HG03439 (cell line): ENCODE results near the gene RABEPK.
"Not testable (repeated sequence)": the region's sequence is repeated elsewhere in the genome, so short reads cannot be mapped to it uniquely, and the experiment has no call there.

Source experiments
- ATAC-seq: cut with Tn5 transposase; IDR thresholded peaks from one replicate; pipeline ENCODE4 v1.9.1; 2021; ENCODE audit warnings: mild to moderate bottlenecking, moderate library complexity; ENCODE audit not compliant: unreplicated experiment

The RABEPK gene

GRCh38 chr9:125243792-125244260 is 43.5 kb downstream of the RABEPK start:
- ATAC-seq, result no peak

GRCh38 chr9:125246261-125246667 is 45.9 kb downstream of the RABEPK start:
- no peak for ATAC-seq

GRCh38 chr9:125254231-125254630 is 53.9 kb downstream of the RABEPK start:
- ATAC-seq, result no peak

DNA sequence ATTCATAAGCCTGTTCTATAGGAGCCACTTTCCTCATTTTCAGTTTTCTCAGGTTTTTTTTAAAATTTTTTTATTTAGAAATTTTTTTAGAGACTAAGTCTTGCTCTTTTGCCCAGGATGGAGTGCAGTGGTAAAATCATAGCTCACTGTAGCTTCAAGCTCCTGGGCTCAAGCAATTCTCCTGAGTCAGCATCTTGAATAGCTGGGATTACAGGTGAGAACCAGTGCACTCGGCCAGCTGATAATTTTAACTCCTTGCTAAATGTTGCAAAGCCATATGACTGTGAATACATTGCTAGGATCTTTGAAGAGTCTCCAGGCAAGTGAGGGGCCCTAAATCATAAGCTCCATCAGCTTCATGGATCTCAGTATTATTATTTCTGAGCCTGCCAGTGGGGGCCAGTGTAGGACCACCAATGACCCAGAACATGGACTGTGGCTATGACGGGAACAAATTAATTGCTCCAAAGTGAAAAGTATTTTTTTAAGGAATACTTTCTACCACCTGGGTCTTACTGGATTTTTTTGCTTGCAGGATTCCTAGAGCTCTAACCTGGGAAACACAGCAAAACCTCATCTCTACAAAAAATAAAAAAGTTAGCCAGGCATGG is 55.5 kb downstream of the RABEPK start:
- no peak for ATAC-seq

GRCh38 chr9:125258160-125258785 is 57.9 kb downstream of the RABEPK start:
- ATAC-seq, result no peak

- ATAC-seq, result no peak
Observed at GRCh38 chr9:125258832-125259534, 58.6 kb downstream of the RABEPK start.

- ATAC-seq, result no peak
Observed at GRCh38 chr9:125260561-125260960, 60.2 kb downstream of the RABEPK start.

DNA sequence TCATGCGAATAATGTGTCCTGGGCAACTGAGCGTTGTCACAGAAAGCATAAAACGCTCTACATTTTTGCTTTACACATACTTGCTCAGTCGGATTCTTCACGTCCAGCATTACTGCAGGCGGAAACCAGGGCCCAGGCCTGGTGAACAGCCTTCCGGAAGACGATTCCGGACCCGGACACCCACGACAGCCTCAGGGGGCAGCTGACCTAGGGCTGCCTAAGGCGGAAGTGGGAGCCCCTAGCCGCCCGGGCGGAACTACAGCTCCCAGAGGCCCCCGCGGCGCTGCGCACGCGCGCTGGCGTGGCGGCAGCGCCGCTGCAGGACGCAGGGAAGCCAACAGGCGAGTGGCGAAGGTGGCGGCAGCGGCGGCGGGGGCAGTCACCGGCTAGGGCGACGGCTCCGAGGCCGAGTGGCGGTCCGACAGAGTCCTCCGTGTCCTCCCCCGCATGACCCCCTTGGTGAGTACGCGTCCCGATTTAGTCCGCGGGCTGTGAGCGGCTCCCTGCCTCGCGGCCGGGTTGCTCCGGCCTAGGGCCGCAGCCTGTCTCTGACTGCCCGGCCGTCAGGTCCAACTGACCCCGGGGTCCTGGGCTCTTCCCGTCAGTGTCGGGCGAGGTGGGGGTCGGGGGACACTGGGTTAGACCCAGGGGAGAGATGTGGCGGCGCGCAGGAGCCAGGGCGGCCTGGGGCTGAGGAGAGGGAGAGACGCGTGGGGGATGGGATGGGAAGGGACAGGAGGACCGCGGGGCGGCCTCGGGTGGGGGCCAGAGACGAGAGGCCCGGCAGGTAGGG is 61.4 kb downstream of the RABEPK start, which contains the start of gene GAPVD1:
Gene GAPVD1 (plus strand): TSS at position 326 of the 793 bp plus-strand sequence. CDS start 37,096 bp downstream, outside the sequence.
- ATAC-seq, result peak; percentile 90

DNA sequence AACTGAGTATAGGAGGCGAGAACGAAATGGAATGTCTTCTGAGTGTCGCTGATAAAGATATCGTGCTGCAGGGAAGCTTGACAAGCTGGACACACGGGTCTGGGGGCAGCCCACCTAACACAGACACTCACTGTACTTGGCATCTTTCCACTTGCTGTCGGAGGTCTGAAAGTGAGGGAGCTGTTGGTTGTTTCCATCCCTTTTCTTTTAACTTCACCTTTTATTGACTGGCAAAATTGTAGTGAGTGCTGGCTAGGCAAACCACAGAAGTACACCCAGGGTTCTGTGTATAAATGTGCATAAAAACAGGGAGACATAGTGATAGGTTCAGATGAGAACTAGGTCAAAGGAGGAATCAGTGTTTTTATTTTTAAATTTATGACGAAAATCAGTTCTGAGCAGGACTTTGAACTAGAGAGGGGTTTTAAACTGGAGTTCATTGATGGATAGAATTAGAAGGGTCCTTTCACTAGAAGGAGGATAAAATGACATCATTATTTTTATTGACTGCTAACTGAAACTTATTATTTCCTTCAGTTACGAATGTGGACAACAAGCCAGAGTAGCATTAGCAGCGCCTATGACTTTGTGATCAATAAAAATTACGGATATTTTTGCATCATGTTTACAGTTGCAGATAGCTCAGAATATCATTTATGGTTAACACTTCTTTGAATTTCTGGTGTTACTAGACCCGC is 62.1 kb downstream of the RABEPK start:
- no peak for ATAC-seq

DNA sequence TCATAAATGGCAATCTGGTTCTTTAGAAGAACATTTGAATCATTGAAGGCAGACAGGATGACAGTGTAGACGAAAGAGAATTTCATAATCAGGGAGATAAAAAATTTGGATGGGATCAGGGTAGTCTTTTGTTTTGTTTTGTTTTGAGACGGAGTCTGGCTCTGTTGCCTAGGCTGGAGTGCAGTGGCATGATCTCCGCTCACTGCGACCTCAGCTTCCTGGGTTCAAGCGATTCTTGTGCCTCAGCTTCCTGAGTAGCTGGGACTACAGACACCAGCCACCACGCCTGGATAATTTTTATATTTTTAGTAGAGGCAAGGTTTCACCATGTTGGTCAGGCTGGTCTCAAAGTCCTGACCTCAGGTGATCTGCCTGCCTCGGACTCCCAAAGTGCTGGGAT is 63.7 kb downstream of the RABEPK start:
- ATAC-seq, result not testable (repeated sequence)

GRCh38 chr9:125268394-125269013 is 68.2 kb downstream of the RABEPK start:
- ATAC-seq, result no peak

GRCh38 chr9:125269014-125269397 is 68.7 kb downstream of the RABEPK start:
- no peak for ATAC-seq

- no peak for ATAC-seq
Observed at GRCh38 chr9:125271081-125271480, 70.7 kb downstream of the RABEPK start.

GRCh38 chr9:125272697-125273096 is 72.4 kb downstream of the RABEPK start:
- ATAC-seq, result no peak

DNA sequence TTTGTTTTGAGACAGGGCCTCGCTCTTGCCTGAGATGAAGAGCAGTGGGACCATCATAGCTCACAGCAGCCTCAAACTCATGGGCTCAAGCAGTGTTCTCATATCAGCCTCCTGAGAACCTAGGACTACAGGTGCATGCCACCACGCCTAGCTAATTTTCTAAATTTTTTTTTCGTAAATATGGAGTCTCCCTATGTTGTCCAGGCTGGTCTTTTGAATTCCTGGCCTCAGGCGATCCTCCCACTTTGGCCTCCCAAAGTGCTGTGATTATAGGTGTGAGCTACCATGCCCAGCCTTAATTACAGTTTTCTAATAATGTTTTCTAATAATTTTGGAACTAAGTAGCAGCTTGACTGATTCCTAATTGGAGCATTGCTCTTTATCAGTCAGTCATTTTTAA is 76.4 kb downstream of the RABEPK start:
- ATAC-seq, result no peak

GRCh38 chr9:125277411-125277810 is 77.1 kb downstream of the RABEPK start:
- ATAC-seq, result no peak

- no peak for ATAC-seq
Observed at GRCh38 chr9:125280945-125281344, 80.6 kb downstream of the RABEPK start.
